ENCODE measurements around the gene MACROD2.

Gene MACROD2

DNA sequence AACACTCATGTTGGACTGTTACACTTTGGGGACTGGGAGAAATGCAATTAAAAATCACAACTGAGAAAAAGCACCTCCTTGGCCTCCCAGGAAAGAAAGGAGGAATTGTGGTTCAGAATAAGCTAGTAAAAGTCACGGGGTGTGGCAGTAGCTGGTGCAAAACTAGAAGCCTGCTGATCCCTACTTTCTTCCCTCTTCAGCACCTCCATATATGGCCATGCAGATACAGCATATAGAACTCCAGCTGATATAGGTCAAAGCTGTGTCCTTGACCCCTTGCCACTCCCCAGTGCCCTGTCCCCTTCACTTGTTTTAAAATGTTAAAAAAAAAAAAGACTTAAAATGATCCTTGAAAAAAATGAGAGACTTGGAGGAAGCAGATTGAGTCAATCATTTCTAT is 347.6 kb downstream of the MACROD2 start:
- DNase-seq = no peak

GRCh38 chr20:14343491-14344065 is 348.3 kb downstream of the MACROD2 start:
- DNase-seq = no peak

DNA sequence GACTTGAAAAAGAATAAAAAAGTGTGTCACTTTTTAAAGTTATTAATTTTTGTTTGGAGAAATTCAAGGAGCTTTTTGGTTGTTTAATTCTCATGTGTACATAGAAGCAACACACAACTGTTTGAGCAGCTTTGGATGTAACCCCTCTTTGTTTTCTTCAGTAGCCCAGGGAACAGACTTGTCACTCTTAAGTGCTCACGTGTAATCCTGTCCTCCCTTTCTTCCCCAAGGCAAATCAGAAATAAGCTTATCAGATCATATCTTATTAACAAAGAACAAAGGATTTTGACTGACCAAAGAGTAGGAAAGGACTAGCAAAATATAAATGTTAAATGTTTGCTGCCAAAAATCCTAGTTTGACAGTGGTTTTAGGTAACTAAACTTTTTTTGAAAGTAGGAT is 349.4 kb downstream of the MACROD2 start:
- no peak for DNase-seq

DNA sequence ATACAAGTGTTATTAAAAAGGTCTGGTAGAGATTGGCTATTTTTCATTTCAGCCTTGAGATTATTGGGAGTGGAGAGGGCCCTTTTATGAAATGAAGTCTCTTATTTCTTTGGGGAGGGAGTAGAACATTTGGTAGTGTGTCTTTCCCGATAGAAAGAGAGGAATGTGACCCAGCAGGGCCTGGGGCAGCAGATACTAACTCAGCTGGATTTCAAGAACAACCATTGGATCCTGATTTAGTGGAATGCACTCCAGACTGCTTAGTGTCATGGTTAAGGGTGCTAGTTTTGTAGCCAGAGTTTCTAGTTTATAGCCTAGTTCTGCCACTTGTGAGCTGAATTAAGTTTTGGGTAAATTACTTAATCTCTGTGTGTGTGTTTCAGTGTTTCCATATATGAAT is 360.5 kb downstream of the MACROD2 start:
- no peak for DNase-seq

DNA sequence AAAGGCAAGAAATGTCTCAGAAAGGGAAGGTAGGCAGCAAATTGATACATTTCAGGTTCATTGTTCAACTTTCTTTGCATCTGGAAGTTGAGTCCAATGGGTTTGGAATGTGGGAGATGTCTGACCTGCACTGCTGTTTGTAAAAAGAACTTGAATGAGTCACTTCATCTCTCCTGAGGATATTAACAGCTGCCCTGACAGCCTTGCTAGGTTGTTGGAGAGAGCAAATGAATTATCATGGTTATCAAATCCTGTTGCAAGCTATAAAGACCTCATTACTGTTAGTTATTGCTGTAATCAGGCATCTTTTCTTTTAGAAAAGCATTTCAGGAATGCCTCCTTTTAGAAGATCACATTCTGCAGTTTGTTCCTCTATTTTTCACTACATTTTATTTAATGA is 365.1 kb downstream of the MACROD2 start:
- DNase-seq = no peak

- DNase-seq = no peak
These were observed 366.4 kb downstream of the MACROD2 start for GRCh38 chr20:14361509-14362345.

- no peak for DNase-seq
These were observed 378.9 kb downstream of the MACROD2 start for GRCh38 chr20:14374196-14374595.

- no peak for DNase-seq
These were observed 380.2 kb downstream of the MACROD2 start for GRCh38 chr20:14375416-14375985.

DNA sequence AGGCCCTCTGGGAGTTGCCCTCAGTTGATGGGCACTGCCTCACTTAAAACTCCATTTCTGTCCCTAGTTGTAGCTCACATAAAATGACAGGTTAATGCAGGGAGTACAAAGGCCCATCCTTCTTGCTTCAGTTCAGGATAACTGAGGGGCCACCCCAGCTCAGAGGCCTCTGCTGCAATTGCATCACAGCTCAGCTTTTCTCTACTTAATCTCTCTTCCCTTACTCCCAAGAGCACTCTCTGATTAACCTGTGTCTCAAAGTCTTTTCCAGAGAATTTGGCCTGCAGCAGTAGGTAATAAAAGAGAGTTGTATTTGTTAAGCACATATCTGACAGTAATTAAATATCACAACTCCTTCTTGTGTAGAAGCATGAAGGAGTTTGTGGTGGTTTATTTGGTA is 383.0 kb downstream of the MACROD2 start:
- DNase-seq = no peak

- DNase-seq = no peak
These were observed 388.0 kb downstream of the MACROD2 start for GRCh38 chr20:14383335-14383734.

GRCh38 chr20:14384416-14385175 is 389.3 kb downstream of the MACROD2 start:
- DNase-seq = no peak

DNA sequence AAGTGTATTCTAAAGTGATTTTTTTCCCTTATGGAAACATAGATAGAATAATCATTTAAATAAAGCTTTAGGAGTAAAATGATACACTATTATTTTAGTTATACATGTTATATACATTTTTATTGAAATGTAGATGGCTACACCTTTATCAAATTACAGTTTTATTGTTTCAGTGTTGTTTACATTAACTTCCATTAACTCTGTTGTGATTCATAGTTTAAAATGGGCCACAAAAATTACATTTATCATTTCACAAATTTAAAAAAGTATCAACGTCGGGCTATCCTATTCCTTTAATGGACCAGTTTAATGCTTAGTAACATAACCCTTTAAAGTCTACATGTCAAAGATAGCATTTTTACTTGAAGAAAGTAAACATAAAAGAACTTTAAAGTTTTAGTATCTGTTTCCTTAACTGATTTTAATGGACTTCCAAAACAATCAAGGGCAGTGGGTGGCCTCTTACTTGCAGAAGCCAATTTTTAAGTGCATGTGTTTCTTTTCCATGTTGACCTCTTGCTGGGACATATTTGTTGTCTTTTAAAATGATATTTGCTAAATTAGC is 389.9 kb downstream of the MACROD2 start:
- DNase-seq = no peak

DNA sequence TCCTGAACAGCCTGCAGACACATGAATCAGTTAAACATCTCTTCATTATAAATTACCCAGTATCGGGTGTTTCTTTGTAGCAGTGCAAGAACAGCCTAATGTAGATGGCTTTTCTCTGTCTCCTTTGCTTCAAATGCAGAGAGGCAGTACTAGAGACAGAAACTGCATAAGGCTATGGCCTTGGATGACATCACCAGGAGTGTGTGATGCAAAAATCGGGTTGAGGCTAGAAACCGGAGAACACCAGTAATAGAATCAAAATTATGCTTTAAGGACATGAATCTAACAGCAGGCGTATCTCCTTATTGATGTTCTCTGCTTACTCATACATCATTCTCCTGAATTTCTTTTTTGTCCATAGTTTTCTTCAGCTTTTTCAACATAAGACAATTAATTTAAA is 391.4 kb downstream of the MACROD2 start:
- DNase-seq = no peak

- DNase-seq = no peak
These were observed 406.3 kb downstream of the MACROD2 start for GRCh38 chr20:14401479-14402138.

DNA sequence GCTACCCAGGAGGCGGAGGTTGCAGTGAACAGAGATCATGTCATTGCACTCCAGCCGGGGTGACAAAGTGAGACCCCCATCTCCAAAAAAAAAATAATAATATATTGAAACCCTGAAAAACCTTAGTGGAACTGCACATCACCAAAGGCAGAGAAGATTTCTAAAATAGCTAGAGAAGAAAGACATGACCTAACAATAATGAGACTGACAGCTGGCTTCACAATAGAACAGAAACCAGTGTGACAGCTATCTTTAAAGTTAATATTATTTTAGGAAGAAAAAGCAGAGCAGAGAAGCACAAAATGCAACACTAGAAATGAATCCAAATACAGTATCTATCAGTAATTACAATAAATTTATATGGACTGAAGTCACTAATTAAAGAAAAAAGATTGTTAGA is 409.2 kb downstream of the MACROD2 start:
- no peak for DNase-seq

DNA sequence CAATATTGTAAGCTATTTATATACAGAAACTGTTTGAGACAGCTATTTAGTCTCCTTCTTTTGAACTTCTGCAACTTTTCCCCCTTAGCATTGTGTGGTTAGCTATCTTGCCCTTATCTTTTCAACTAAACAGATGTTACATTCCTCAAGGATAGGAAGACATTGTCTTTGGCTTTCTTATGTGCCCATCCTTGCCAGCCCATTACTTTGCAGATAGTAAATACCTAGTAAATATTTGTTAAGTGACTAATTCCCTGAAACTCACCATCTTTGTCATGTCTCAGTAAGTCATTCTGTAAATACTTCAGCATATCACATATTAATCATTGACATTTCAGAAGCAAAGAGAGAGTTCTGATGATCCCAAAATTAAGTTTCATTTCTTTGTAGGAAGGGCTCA is 411.2 kb downstream of the MACROD2 start:
- no peak for DNase-seq

DNA sequence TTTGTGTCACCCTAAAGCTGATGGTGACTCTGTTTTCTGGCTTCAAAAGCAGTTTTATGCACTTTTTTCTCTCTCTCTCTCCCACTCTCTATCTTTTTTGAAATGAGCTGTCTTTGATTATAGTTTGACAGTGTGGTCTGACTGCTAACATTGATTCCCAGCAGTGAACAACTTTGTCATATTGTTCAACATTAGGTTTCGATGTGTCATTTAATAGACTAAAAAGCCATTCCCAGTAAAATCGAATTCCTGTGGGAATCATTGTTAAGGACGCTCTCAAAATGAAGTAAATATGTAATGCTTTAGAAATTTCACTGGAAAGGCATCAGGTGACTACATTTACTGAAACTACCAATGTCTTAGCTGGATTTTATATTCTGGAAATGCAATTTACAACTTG is 412.0 kb downstream of the MACROD2 start:
- no peak for DNase-seq

- no peak for DNase-seq
These were observed 415.7 kb downstream of the MACROD2 start for GRCh38 chr20:14410869-14411555.

GRCh38 chr20:14412065-14412681 is 416.9 kb downstream of the MACROD2 start:
- DNase-seq = no peak

GRCh38 chr20:14413835-14414234 is 418.5 kb downstream of the MACROD2 start:
- DNase-seq = no peak

GRCh38 chr20:14414560-14414959 is 419.2 kb downstream of the MACROD2 start:
- no peak for DNase-seq

GRCh38 chr20:14415467-14415866 is 420.2 kb downstream of the MACROD2 start:
- no peak for DNase-seq

Measured in NCI-H526 treated with DMSO at 0.1 percent for 48 hours (cell line).